ENCODE results near the gene MME. TPM values are rescaled to one million over a fixed set of nuclear protein-coding genes. Genes with fewer than 3 reads are reported as not detected.
A peak's percentile ranks its signal among the peaks of the same experiment; 100 is the strongest.

MME gene
- total and polyA plus RNA-seq, 8 donors, result under 0.01 to 49.4 (median 2.0) TPM; not detected in 1

- no peak overlapping the region for H3K27ac ChIP-seq
- WGBS, 5 donors, result 27 to 41% (median 29%) methylated on average over 8 of the region's 8 CpGs
- H3K4me3 ChIP-seq, result peak overlapping the region; percentile 44 to 79 (median 62)
- no peaks in the 10 kb centered on the region for H3K36me3 ChIP-seq
- H3K9me3 ChIP-seq, result peaks cover 0 to 3% (median under 1%) of the 10 kb centered on the region in 4 donors
- H3K4me1 ChIP-seq, result peaks cover 8 to 26% (median 21%) of the 10 kb centered on the region in 4 donors
- intact Hi-C loops (cut with DNase I; ENCODE audit: low total_unique reads), result no loop called here
- no peak for TF ChIP-seq POLR2AphosphoS5 (IDR thresholded peaks at IDR 0.05)
- H3K27me3 ChIP-seq, result peaks cover 0 to 46% (median 15%) of the 10 kb centered on the region in 3 donors
- peak in 1 of 2 donors; percentile 16 for DNase-seq
Observed at GRCh38 chr3:155080692-155081091, 573 bp downstream of the MME start.

- H3K36me3 ChIP-seq, result no peaks in the 10 kb centered on the region
- TF ChIP-seq CTCF (IDR thresholded peaks at IDR 0.05) (no peak), EP300 (IDR thresholded peaks at IDR 0.05) (no peak), POLR2A (IDR thresholded peaks at IDR 0.05) (no peak), POLR2AphosphoS5 (IDR thresholded peaks at IDR 0.05) (no peak)
- WGBS, 5 donors, result 32 to 54% (median 48%) methylated on average over 2 of the region's 2 CpGs
- intact Hi-C loops (cut with DNase I; ENCODE audit: low total_unique reads), result no loop called here
- no peaks in the 10 kb centered on the region for H3K9me3 ChIP-seq
- H3K4me1 ChIP-seq, result peaks cover 8 to 26% (median 21%) of the 10 kb centered on the region in 4 donors
- H3K27ac ChIP-seq, result no peak overlapping the region
- H3K27me3 ChIP-seq, result peaks cover 0 to 35% (median 15%) of the 10 kb centered on the region in 3 donors
- DNase-seq, result no peak
- no peak overlapping the region for H3K4me3 ChIP-seq
Observed at GRCh38 chr3:155083313-155083905, 3.3 kb downstream of the MME start.

GRCh38 chr3:155084567-155084966 lies 4.4 kb downstream of the MME start:
- no peak for DNase-seq
- WGBS, 5 donors, result 33 to 64% (median 39%) methylated on average over 2 of the region's 2 CpGs
- Histone ChIP-seq H3K9me3 (no peaks in the 10 kb centered on the region), H3K36me3 (no peaks in the 10 kb centered on the region), H3K27me3 (peaks cover 0 to 24% (median 8%) of the 10 kb centered on the region in 3 donors), H3K4me3 (no peak overlapping the region), H3K27ac (no peak overlapping the region), H3K4me1 (peaks cover 8 to 15% (median 11%) of the 10 kb centered on the region in 4 donors)
- TF ChIP-seq POLR2AphosphoS5 (IDR thresholded peaks at IDR 0.05), result no peak
- TF ChIP-seq CTCF (IDR thresholded peaks at IDR 0.05), result no peak
- no peak for TF ChIP-seq POLR2A (IDR thresholded peaks at IDR 0.05)
- no peak for TF ChIP-seq EP300 (IDR thresholded peaks at IDR 0.05)
- intact Hi-C loops (cut with DNase I; ENCODE audit: low total_unique reads), result no loop called here

GRCh38 chr3:155086051-155086450 lies 5.9 kb downstream of the MME start:
- intact Hi-C loops (cut with DNase I; ENCODE audit: low total_unique reads), result no loop called here
- WGBS, 5 donors, result 88 to 95% (median 90%) methylated on average over 1 of the region's 1 CpG
- H3K4me1 ChIP-seq, result peaks cover 0 to under 1% (median 0%) of the 10 kb centered on the region in 4 donors
- no peak overlapping the region for H3K4me3 ChIP-seq
- no peaks in the 10 kb centered on the region for H3K36me3 ChIP-seq
- H3K27me3 ChIP-seq, result peaks cover 0 to 9% (median 0%) of the 10 kb centered on the region in 3 donors
- no peaks in the 10 kb centered on the region for H3K9me3 ChIP-seq
- H3K27ac ChIP-seq, result no peak overlapping the region
- no peak for DNase-seq
- TF ChIP-seq EP300 (IDR thresholded peaks at IDR 0.05), result no peak

- no peaks in the 10 kb centered on the region for H3K9me3 ChIP-seq
- no peak for DNase-seq
- 75 to 83% (median 77%) methylated on average over 2 of the region's 2 CpGs for WGBS, 5 donors
- H3K4me3 ChIP-seq, result no peak overlapping the region
- TF ChIP-seq POLR2A (IDR thresholded peaks at IDR 0.05) (no peak), CTCF (IDR thresholded peaks at IDR 0.05) (no peak), EP300 (IDR thresholded peaks at IDR 0.05) (no peak), POLR2AphosphoS5 (IDR thresholded peaks at IDR 0.05) (no peak)
- H3K27ac ChIP-seq, result no peak overlapping the region
- intact Hi-C loops (cut with DNase I; ENCODE audit: low total_unique reads), result no loop called here
- no peaks in the 10 kb centered on the region for H3K27me3 ChIP-seq
- no peaks in the 10 kb centered on the region for H3K4me1 ChIP-seq
- no peaks in the 10 kb centered on the region for H3K36me3 ChIP-seq
Observed at GRCh38 chr3:155088706-155089345, 8.7 kb downstream of the MME start.
